GM23338 (cell line): ENCODE results near the gene KDM6A. TPM values are rescaled to one million over a fixed set of nuclear protein-coding genes. Genes with fewer than 3 reads are reported as not detected.

Experiments
- ATAC-seq: fragments of 200-7000 bp; cut with Tn5 transposase; 3 replicates; pipeline ENCODE4 v1.9.1; 2020
- DNase-seq: peaks from one replicate; pipeline ENCODE4 v3.0.0-alpha.2; 2015; ENCODE audit warnings: low spot score
- H2AFZ ChIP-seq: fragments of 200-600 bp; sonication (generic); 2 replicates; pipeline ENCODE4 v1.8.0; 2016; ENCODE audit warnings: antibody characterized with exemption, mild to moderate bottlenecking, moderate library complexity
- H3F3A ChIP-seq: fragments of 200-600 bp; sonication (generic); replicated peaks from 2 replicates; pipeline ENCODE4 v1.8.0; 2017; ENCODE audit warnings: antibody characterized with exemption, mixed run types, low read depth
- H3K27ac ChIP-seq: fragments of 200-600 bp; sonication (generic); 2 replicates; pipeline ENCODE4 v1.6.1; 2016; ENCODE audit warnings: low read depth
- H3K27me3 ChIP-seq: fragments of 200-600 bp; sonication (generic); 2 replicates; pipeline ENCODE4 v1.8.0; 2016; ENCODE audit warnings: mild to moderate bottlenecking, mixed run types, moderate library complexity; ENCODE audit not compliant: insufficient read depth
- H3K36me3 ChIP-seq: fragments of 200-600 bp; sonication (generic); 2 replicates; pipeline ENCODE4 v1.8.0; 2016; ENCODE audit warnings: mild to moderate bottlenecking; ENCODE audit not compliant: insufficient read depth
- H3K4me1 ChIP-seq: fragments of 200-600 bp; sonication (generic); 2 replicates; pipeline ENCODE4 v1.8.0; 2016; ENCODE audit warnings: mild to moderate bottlenecking, moderate library complexity; ENCODE audit not compliant: insufficient read depth
- H3K4me2 ChIP-seq: fragments of 200-600 bp; sonication (generic); 2 replicates; pipeline ENCODE4 v1.7.1; 2017; ENCODE audit warnings: mixed run types
- H3K4me3 ChIP-seq: fragments of 200-600 bp; sonication (generic); 2 replicates; pipeline ENCODE4 v1.6.1; 2016; ENCODE audit warnings: mixed run types
- H3K79me2 ChIP-seq: fragments of 200-600 bp; sonication (generic); replicated peaks from 2 replicates; pipeline ENCODE4 v1.8.0; 2017; ENCODE audit warnings: mild to moderate bottlenecking; ENCODE audit not compliant: insufficient read depth
- H3K9me2 ChIP-seq: fragments of 200-600 bp; sonication (generic); 2 replicates; pipeline ENCODE4 v1.8.0; 2017; ENCODE audit not compliant: insufficient read depth
- H4K20me1 ChIP-seq: fragments of 200-600 bp; sonication (generic); replicated peaks from 2 replicates; pipeline ENCODE4 v1.8.0; 2017; ENCODE audit warnings: mild to moderate bottlenecking; ENCODE audit not compliant: insufficient read depth
- H3K27ac Mint-ChIP-seq: 2 replicates; pipeline ENCODE4 v1.8.0; 2020; ENCODE audit warnings: inconsistent platforms, mild to moderate bottlenecking, moderate library complexity, mixed read lengths
- H3K27me3 Mint-ChIP-seq: 3 replicates; pipeline ENCODE4 v1.8.0; 2022; ENCODE audit warnings: low read depth, mild to moderate bottlenecking, moderate library complexity, mixed read lengths, inconsistent platforms; ENCODE audit not compliant: insufficient read depth, poor library complexity
- H3K36me3 Mint-ChIP-seq: 3 replicates; pipeline ENCODE4 v1.8.0; 2021; ENCODE audit warnings: low read depth, mild to moderate bottlenecking, inconsistent platforms, moderate library complexity, mixed read lengths
- H3K4me1 Mint-ChIP-seq: 3 replicates; pipeline ENCODE4 v1.8.0; 2020; ENCODE audit warnings: mild to moderate bottlenecking, inconsistent platforms, mixed read lengths
- H3K4me3 Mint-ChIP-seq: 3 replicates; pipeline ENCODE4 v1.8.0; 2021; ENCODE audit warnings: moderate library complexity, mild to moderate bottlenecking, inconsistent platforms, mixed read lengths
- H3K9me3 Mint-ChIP-seq: 3 replicates; pipeline ENCODE4 v1.8.0; 2020; ENCODE audit warnings: moderate library complexity, mild to moderate bottlenecking, inconsistent platforms, mixed read lengths
- CREB1 ChIP-seq: fragments of 250-450 bp; sonication (Bioruptor Pico); IDR thresholded peaks from 2 replicates; pipeline ENCODE4 v1.5.0; 2020; ENCODE audit warnings: low read depth, mild to moderate bottlenecking, moderate library complexity
- CTCF ChIP-seq, 2 experiments: fragments of 200-600 bp in 1 of 2; sonication (generic) in 1 of 2; conservative IDR thresholded peaks; 2 replicates each; pipeline versions ENCODE4 v1.5.1 to v1.6.1; 2016 to 2017; ENCODE audit warnings: antibody characterized with exemption in 2 of 2, low read depth in 2 of 2, mild to moderate bottlenecking in 2 of 2, moderate library complexity in 1 of 2
- ETS1 ChIP-seq: IDR thresholded peaks from 2 replicates; pipeline ENCODE4 v1.6.1; 2016; ENCODE audit warnings: antibody characterized with exemption
- EZH2 ChIP-seq: fragments of 200-600 bp; sonication (generic); IDR thresholded peaks from one replicate; pipeline ENCODE4 v1.8.0; 2017; ENCODE audit warnings: antibody characterized with exemption, mild to moderate bottlenecking, low read depth; ENCODE audit not compliant: unreplicated experiment
- EZH2phosphoT487 ChIP-seq: fragments of 200-600 bp; sonication (generic); IDR thresholded peaks from one replicate; pipeline ENCODE4 v1.8.1; 2018; ENCODE audit warnings: antibody characterized with exemption; ENCODE audit not compliant: unreplicated experiment
- JUNB ChIP-seq: IDR thresholded peaks from one replicate; pipeline ENCODE4 v1.6.1; 2016; ENCODE audit warnings: antibody characterized with exemption; ENCODE audit not compliant: unreplicated experiment
- POLR2AphosphoS5 ChIP-seq: IDR thresholded peaks from 2 replicates; pipeline ENCODE4 v1.6.1; 2016; ENCODE audit warnings: antibody characterized with exemption, low read depth
- REST ChIP-seq: IDR thresholded peaks from one replicate; pipeline ENCODE4 v1.6.1; 2018; ENCODE audit warnings: antibody characterized with exemption; ENCODE audit not compliant: unreplicated experiment
- STAT1 ChIP-seq: IDR thresholded peaks from one replicate; pipeline ENCODE4 v1.6.1; 2016; ENCODE audit warnings: antibody characterized with exemption; ENCODE audit not compliant: unreplicated experiment
- ZNF331 ChIP-seq: fragments of 250-450 bp; sonication (Bioruptor Pico); IDR thresholded peaks from 2 replicates; pipeline ENCODE4 v1.5.0; 2020; ENCODE audit warnings: low read depth, mild to moderate bottlenecking, moderate library complexity
- polyA plus RNA-seq: library from polyadenylated mRNA; unstranded; fragments of >200 nt; fragmentation: Nextera tagmentation; extraction: Ambion mirVana; gene quantifications from 2 replicates; pipeline ENCODE4 v1.2.1, GENCODE V29; 2016
- total RNA-seq: library from RNA; depleted of rRNA; stranded (reverse); fragments of >200 nt; shearing (Covaris generic); gene quantifications from 2 replicates; pipeline ENCODE4 v1.2.3, GENCODE V29; 2014
- TF ChIP-seq, protein P1 (sequence below): fragments of 250-450 bp; sonication (Bioruptor Pico); IDR thresholded peaks from 2 replicates; pipeline ENCODE4 v1.5.0; 2020; ENCODE audit warnings: mild to moderate bottlenecking, moderate library complexity

The KDM6A gene
- total and polyA plus RNA-seq, 2 experiments from 2014 or later: 22.8 to 102 TPM

GRCh38 chrX:44899946-44900345, 27.0 kb downstream of the KDM6A start:
- Mint-ChIP-seq H3K27me3 (no peaks in the 10 kb centered on the region), H3K4me3 (no peak overlapping the region), H3K36me3 (peaks cover 14% of the 10 kb centered on the region; the same call in 2 of the 3 replicates), H3K4me1 (peaks cover 34% of the 10 kb centered on the region), H3K9me3 (peaks cover 2% of the 10 kb centered on the region; the same call in 1 of the 3 replicates), H3K27ac (no peak overlapping the region)
- ATAC-seq (no peak), DNase-seq (no peak)
- no peaks in the 10 kb centered on the region for H3F3A ChIP-seq
- H3K9me2 ChIP-seq: no peaks in the 10 kb centered on the region
- H3K27ac ChIP-seq: no peak overlapping the region
- peaks cover 19% of the 10 kb centered on the region for H3K4me1 ChIP-seq
- H3K36me3 ChIP-seq: no peaks in the 10 kb centered on the region
- H4K20me1 ChIP-seq: peaks cover 13% of the 10 kb centered on the region; the same call in 1 of the 2 replicates
- no peak overlapping the region for H3K4me2 ChIP-seq
- TF ChIP-seq JUNB: no peak
- no peak for TF ChIP-seq POLR2AphosphoS5
- TF ChIP-seq CREB1 (CRISPR knock-in tag): no peak
- TF ChIP-seq, protein P1, sequence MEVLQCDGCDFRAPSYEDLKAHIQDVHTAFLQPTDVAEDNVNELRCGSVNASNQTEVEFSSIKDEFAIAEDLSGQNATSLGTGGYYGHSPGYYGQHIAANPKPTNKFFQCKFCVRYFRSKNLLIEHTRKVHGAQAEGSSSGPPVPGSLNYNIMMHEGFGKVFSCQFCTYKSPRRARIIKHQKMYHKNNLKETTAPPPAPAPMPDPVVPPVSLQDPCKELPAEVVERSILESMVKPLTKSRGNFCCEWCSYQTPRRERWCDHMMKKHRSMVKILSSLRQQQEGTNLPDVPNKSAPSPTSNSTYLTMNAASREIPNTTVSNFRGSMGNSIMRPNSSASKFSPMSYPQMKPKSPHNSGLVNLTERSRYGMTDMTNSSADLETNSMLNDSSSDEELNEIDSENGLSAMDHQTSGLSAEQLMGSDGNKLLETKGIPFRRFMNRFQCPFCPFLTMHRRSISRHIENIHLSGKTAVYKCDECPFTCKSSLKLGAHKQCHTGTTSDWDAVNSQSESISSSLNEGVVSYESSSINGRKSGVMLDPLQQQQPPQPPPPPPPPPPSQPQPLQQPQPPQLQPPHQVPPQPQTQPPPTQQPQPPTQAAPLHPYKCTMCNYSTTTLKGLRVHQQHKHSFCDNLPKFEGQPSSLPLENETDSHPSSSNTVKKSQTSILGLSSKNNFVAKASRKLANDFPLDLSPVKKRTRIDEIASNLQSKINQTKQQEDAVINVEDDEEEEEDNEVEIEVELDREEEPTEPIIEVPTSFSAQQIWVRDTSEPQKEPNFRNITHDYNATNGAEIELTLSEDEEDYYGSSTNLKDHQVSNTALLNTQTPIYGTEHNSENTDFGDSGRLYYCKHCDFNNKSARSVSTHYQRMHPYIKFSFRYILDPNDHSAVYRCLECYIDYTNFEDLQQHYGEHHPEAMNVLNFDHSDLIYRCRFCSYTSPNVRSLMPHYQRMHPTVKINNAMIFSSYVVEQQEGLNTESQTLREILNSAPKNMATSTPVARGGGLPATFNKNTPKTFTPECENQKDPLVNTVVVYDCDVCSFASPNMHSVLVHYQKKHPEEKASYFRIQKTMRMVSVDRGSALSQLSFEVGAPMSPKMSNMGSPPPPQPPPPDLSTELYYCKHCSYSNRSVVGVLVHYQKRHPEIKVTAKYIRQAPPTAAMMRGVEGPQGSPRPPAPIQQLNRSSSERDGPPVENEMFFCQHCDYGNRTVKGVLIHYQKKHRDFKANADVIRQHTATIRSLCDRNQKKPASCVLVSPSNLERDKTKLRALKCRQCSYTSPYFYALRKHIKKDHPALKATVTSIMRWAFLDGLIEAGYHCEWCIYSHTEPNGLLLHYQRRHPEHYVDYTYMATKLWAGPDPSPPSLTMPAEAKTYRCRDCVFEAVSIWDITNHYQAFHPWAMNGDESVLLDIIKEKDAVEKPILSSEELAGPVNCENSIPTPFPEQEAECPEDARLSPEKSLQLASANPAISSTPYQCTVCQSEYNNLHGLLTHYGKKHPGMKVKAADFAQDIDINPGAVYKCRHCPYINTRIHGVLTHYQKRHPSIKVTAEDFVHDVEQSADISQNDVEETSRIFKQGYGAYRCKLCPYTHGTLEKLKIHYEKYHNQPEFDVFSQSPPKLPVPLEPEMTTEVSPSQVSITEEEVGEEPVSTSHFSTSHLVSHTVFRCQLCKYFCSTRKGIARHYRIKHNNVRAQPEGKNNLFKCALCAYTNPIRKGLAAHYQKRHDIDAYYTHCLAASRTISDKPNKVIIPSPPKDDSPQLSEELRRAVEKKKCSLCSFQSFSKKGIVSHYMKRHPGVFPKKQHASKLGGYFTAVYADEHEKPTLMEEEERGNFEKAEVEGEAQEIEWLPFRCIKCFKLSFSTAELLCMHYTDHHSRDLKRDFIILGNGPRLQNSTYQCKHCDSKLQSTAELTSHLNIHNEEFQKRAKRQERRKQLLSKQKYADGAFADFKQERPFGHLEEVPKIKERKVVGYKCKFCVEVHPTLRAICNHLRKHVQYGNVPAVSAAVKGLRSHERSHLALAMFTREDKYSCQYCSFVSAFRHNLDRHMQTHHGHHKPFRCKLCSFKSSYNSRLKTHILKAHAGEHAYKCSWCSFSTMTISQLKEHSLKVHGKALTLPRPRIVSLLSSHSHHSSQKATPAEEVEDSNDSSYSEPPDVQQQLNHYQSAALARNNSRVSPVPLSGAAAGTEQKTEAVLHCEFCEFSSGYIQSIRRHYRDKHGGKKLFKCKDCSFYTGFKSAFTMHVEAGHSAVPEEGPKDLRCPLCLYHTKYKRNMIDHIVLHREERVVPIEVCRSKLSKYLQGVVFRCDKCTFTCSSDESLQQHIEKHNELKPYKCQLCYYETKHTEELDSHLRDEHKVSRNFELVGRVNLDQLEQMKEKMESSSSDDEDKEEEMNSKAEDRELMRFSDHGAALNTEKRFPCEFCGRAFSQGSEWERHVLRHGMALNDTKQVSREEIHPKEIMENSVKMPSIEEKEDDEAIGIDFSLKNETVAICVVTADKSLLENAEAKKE (CRISPR knock-in tag): no peak
- no peak for TF ChIP-seq EZH2
- no peak for TF ChIP-seq ETS1
- no peak for TF ChIP-seq ZNF331
- no peak for TF ChIP-seq REST
- TF ChIP-seq STAT1: no peak
- TF ChIP-seq EZH2phosphoT487: no peak
- TF ChIP-seq CTCF (conservative IDR thresholded peaks at IDR 0.05; ENCODE audit: low read depth in 2 of 2): no peak
- no peaks in the 10 kb centered on the region for H3K27me3 ChIP-seq
- peaks cover 100% of the 10 kb centered on the region for H3K79me2 ChIP-seq
- H3K4me3 ChIP-seq: no peak overlapping the region
- H2AFZ ChIP-seq: no peak overlapping the region
